ENCODE data around the gene RAB5A.
"Not testable (repeated sequence)": the region's sequence is repeated elsewhere in the genome, so short reads cannot be mapped to it uniquely, and the experiment has no call there.

RAB5A gene, protein sequence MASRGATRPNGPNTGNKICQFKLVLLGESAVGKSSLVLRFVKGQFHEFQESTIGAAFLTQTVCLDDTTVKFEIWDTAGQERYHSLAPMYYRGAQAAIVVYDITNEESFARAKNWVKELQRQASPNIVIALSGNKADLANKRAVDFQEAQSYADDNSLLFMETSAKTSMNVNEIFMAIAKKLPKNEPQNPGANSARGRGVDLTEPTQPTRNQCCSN

DNA sequence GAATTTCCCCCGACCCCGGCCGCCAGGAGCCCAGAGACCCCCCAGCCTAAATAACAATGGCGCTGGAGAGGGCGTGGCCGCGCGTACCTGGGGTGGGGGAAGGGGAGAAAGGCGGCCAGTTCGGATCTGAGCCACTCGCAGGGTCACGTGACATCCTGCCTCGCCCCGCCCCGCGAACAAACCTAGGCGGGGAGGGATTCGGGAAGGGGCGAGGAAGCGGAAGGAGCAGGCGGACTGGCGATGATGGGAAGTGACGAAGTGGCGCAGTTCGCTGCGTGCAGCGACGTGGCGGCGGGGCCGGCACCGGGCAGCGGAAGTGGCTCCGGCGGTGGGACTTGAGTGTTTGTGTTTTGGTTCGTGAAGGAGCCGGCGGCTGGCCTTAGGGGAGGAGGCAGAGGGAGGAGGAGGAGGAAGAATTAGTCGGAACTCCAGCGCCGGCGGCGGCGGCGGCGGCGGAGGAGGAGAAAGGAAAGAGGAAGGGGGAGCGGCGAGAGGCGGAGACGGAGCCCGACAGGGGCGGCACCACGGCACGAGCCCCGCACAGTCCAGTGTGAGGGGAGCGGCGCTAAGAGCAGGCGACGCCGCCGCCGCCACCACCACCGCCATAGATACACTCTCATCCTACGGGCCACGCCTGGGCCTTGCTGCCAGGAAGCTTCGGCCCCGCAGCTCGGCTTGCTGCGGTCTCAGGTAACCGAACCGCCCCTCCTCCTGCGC, at the start of gene RAB5A:
TSS of gene RAB5A (plus strand) at position 266 of the 717 bp plus-strand sequence. CDS start 3,802 bp downstream, outside the sequence.
- peak; percentile 94 to 97 for DNase-seq

DNA sequence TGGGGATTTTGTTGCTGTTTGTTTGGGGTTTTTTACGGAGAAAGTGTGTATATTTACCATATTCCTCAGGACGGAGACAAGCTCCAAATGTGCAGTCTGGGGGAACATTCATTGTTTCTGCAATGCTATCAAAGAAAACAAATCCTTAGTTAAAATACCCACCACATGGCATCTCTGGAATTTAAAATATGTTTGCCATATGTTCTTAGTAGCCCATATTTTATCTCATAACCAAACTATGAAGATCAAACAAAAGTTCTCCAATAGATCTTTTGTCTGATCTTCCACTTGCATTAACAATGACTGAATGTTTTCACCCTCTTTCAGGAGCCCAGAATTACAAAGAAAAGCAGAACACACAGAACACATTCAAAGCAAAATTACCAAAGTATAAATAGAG, 48.2 kb upstream of the RAB5A start:
- no peak for DNase-seq

DNA sequence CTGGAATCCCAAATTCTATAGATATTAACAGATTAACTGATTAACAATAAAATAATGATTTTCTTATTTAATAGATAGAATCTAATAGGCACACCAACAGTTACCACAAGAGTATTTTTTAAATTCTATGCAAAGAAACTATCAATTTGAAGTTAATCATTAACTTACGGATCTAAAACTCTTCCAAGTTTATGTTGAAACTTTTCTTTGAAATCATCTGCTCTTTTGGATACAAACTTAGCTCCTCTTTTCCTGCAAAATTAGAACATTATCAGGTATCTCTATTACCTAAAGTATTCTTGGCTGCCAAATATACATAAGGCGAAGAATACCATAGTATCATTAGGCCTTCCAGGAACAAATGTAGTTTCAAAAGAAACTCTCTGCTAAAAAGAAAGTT, 47.6 kb upstream of the RAB5A start:
- no peak for DNase-seq

DNA sequence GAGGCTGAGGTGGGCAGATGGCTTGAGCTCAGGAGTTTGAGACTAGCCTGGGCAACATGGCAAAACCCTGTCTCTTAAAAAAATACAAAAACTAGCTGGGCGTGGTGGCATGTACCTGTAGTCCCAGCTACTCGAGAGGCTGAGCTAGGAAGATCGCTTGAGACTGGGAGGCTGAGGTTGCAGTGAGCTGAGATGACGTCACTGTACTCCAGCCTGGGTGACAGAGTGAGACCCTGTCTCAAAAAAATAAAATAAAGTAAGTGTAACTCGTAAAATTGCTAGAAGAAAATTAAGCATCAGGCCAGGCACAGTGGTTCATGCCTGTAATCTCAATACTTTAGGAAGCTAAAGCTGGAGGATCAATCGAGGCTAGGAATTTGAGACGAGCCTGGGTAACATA, 47.1 kb upstream of the RAB5A start:
- not testable (repeated sequence) for DNase-seq

DNA sequence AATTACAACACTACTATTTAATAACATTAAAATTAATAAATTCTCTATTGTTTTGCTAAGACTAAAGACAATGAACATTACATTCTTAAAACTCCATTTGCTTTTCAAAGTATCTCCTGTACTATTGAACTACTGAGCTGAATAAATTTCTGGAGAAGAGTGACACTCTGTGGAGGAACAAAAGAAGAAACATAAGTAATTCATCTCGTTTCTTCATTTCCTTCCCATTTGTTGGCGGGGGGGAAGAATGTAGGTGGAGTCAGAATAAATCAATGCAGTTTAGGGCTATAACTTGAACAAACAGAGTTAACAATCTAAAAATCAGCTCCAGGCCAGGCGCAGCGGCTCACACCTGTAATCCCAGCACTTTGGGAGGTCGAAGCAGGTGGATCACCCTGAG, 45.6 kb upstream of the RAB5A start:
- DNase-seq = no peak

DNA sequence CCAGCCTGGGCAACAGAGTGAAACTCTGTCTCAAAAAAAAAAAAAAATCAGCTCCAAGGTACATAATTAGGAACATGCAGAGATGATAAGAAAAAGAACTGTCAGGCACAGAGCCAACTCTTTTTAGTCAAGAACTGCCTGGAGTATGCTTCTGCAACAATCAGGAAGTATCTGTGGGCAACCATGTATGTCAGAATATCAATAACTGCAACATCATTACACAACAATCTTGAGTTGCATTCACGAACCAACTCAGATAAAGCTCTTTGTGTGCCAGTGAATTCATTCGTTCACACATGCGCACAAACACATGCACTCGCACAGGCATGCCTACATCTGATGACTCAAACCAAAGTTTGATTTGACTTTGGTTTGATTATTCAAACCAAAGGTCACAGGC, 45.0 kb upstream of the RAB5A start:
- DNase-seq = no peak

DNA sequence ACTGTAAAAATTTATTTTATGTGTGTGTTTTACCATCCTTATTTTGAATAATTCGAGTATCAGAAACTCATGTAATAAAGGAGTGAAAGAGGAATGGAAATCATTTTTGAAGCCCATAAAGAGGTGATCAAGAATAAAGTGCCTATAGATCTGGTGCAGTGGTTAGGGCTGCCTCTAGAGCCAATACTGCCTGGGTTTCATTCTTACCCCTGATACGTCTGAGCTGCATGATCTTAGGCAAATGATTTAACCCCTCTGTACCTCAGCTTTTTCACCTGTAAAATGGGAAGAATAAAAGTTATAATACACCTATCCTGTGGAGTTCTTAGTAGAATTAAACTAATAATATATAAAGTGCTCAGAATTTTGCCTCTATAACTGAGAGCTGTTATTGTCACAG, 43.2 kb upstream of the RAB5A start:
- DNase-seq = no peak

DNA sequence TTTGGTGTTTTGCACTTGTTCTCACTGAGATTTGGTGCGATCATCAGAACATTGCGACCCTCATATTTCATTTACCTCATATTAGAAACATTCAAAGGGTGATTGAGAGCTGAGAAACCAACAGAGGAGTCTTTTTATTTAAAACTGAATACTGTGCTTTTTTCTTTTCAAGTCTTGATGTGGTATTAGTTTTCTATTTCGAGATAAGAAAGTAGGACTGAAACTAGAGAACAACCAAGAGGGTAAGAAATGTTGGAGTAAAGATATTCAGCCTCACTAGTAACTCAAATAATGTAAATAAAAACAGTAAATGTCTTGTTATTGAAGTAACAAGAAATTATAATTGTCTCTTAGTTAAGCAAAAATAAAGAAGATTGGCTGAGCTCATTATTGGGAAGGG, 39.4 kb upstream of the RAB5A start:
- DNase-seq = no peak

DNA sequence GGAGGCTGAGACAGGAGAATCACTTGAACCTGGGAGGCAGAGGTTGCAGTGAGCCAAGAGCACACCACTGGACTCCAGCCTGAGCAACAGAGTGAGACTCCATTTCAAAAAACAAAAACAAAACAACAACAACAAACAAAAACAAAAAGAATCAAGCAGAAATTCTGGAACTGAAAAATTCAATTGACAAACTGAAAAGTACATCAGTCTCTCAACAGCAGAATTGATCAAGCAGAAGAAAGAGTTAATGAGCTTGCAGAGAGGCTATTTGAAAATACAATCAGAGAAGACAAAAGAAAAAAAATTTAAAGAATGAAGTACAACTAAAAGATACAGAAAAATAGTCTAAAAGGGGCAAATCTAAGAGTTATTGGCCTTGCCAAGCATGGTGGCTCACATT, 35.4 kb upstream of the RAB5A start:
- no peak for DNase-seq

DNA sequence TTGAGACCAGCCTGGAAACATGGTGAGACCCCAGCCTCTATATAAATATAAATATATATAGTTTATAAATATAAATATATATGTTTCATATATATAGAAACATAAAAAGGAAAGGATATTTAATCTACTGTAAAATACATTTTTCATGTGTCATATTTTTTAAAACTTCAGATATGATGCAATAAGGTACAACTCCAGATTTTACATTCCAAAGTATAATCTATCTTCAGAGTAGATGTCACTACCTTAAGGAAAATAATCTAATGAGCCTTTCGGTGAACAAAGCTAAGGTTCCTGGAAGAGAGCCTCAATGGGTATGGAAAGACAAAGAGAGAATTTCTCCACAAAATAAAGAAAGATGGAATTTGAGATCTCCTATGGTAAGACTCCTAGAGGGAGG, 29.7 kb upstream of the RAB5A start:
- DNase-seq = no peak

DNA sequence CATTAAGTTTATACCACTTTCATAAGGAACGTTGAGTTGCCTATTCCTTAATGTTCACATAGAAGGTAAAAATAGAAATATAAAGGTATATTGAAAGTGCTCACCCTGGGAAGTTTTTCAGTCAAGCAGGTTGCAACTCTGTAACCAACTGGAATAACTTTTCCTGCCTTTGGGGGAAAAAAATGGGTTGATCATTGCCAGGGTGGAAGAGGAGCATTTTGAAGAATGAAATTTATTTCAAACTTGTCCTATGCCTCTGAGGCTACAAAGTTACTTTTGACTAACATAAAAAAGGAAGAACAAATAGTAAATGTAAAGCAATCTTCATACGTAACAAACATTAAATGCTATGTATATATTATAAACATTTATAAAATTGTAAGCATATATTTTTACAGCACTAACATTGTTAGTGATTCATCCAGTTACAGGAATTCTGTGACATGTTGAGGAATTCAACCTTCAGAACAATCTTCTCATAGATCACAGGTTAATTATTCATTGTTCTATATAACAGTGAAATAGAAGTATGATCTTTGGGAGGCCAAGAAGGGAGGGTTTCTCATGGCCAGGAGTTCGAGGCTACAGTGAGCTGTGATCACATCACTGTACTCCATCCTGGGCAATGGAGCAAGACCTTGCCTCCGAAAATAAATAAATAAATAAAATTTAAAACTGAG, 26.4 kb upstream of the RAB5A start:
- no peak for DNase-seq

DNA sequence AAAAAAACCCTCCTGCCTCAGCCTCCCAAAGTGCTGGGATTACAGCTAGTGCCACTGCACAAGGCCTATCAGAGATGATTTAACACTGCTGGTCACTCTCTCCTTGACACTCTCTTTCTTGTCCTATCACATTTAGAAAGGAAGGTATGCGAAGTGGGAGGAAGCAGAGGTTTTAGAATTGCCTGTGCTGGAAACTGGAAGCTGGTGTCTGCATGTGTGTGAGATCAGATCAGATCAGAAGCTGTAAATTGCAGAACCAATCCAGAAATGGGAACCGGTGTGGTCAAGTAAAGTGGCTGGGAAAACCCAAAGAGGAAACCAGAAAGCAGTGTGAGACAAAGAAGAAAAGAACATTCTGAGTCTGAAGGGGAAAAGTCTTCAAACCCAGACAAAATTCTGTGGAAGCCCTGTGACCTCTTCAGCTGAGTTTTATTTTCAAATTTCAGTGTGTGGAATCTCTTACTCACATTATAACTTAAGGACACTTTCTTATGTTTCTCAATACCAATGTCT, 15.7 kb upstream of the RAB5A start:
- no peak for DNase-seq

DNA sequence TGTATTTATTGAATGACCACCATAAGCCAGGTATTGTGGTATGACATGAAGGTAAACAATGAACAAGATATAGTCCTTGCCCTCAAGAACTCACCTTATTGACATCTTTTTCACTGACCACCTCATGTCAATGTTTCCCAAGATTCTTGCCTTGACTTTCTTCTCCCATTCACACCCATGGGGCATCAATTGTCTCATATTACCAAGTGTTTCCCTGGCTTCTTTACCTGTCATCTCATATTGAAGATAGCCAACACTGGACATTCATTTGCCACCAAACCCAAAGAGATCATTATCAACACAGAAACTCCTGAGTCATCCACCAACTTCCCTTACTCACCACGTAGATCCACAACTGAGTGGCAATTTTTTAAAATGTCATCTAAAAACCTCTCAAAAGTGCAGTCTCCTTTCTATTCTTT, 15.1 kb upstream of the RAB5A start:
- DNase-seq = no peak

DNA sequence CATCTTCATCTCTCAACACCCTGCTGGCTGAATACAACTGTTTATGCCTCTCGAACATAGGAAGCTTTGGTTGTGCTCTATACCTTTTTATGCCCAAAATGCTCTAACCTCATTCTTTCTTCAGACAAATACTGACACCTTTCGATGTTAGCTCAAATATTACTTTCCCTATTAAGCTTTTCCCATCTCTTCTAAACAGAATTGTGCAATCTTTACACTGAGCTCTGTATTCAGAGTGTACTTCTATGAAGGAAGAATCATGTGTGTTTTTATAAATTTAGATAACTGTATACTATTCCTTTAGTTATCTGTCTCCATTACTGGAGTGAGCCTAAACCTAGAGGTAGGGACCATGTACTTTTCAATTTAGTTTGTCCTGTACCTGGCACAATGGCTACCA, 14.5 kb upstream of the RAB5A start:
- DNase-seq = no peak

DNA sequence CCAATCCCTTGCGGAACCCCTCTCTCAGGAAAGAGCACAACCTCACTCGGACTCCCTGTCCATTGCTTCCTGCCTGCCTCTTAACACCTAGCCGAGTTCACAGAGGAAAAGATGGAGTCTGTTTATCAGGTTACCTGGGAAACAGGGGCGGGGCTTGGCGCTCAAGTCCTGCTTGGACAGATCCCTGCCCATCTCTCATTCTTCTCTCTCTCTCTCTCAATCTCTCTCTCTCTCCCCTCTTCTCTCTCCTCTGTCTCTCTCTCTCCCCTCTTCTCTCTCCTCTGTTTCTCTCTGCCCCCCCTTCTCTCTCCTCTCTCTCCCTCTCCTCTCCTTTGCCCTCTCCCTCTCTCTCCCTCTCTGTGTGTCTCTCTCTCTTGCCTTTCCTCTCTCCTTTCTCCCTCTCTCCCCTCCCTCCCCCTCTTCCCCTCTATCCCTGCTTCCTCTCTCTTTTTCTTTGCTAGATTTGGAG, 12.8 kb upstream of the RAB5A start, which contains the start of gene EFHB:
TSS of gene EFHB (minus strand) at position 120 of the 469 bp plus-strand sequence. CDS start 199 bp downstream, outside the sequence.
- no peak for DNase-seq

DNA sequence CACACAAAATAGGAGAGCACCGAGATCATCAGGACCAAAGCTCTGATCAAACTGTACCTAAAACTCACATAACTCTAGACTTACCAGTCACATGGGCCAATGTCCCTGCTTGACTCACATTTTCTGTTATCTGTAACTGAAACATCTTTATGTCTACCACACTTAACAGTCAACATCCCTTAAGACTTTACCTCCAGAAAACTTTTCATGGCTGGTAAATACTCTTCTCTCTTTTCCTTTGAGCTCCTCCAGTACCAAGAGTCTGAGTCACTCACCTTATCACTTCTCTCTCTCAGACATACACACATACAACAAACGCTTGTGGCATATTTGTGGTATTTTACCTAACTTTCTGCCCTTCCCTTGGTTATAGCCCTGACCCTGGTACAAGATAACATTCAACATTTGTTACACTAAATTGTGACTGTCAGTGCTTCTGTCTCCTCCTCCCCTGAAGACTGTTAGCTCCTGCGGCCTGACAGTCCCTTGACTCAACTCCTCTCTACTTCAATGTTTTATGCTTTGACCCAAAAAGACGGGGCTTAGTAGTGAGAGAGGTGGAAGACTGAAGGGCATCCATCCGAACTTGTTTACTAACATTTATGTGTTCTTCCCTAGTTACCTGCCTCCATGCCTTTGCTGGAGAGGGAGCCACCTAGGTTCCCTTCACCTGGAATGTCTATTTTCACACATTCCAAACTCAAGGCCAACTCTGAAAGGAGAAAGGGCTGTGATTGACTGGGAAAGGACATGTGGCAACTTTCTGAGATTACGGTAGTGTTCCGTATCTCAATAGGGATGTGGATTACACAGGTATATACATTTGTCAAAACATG, 9.2 kb upstream of the RAB5A start:
- no peak for DNase-seq

DNA sequence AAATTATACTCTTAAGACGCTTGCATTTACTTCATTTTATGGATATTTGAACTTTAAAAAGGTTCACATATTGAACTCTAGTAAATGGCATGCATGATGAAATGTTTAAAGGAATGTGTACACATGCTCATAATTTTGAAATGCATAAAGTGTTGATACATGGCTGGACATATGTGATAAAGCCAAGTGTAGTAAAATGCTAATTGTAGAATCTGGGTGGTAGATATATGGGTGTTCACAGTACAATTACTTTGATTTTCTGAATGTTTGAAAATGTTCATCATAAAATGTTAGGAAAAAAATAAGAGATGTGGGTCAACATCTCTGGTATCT, 8.6 kb upstream of the RAB5A start:
- no peak for DNase-seq

DNA sequence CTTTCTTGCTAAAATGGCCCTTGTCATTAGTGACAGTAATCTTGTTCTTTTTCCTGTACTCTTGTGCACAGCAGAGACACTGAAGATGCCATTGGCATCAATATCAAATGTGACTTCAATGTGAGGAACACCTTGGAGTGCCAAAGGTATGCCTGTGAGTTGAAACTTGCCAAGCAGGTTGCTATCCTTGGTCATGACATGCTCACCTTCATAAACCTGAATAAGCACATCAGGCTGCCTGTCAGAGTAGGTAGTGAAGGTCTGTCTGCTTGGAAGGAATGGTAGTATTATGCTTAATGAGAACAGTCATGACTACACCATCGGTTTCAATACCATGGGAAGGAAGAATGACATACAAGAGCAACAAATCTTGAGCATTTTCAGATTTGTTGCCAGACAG, 6.3 kb upstream of the RAB5A start:
- no peak for DNase-seq

DNA sequence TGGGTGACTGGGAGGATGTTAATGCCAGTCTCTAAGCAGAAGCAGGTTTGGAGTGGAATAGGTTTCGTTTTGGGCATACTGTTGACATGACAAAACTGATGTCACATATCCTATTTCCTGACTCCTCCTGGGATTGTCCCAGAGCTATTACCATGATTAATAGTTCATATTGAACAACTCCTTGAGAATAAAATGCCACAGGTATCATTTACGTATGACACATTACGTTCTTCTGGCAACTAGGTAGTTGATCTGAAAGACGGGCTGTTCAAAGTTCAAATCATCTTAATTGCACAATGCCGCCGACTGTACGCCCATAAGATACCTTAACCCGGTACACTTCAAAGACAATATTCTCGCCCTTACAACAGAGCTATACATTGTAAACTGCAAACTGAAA, 1.4 kb upstream of the RAB5A start:
- DNase-seq = no peak

DNA sequence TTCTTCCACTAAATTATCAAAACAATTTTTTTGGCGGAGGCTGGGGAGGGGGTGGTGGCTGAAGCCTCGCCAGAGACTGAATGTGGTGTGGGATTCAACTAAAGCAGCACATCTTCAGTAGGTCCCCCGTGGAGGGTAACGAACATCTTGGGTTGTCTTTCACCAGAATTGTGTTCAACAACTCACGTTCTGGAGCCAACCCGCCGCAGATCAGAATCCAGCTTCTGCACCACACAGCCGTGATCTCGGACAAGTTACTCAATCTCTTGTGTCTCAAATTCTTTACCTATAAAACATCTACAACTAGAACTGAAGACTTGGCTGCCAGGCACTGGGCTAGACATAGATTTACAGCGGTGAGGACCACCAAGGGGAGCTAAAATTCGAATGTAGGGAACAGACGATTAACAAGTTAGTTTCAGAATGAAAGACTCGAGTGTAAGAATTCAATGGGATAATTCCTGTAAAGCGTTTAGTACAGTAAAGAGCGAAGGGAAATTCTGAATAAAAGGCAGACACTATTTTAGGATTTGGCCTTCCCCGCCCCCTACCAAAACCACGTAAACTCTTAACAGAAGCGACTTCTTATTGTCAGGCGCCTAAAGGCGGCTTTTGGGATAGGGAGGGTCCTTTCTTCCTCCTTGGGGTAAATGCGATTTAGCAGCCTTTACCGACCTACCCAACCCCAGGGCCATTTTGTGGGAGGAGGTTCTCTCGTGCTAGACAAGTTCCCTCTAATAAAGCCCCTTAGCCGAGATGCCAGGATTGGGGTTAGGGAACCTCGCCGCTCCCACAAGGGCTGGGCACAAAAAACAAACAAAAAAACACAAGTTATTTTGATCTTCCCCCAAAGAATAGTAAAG, 697 bp upstream of the RAB5A start:
- DNase-seq = no peak

DNA sequence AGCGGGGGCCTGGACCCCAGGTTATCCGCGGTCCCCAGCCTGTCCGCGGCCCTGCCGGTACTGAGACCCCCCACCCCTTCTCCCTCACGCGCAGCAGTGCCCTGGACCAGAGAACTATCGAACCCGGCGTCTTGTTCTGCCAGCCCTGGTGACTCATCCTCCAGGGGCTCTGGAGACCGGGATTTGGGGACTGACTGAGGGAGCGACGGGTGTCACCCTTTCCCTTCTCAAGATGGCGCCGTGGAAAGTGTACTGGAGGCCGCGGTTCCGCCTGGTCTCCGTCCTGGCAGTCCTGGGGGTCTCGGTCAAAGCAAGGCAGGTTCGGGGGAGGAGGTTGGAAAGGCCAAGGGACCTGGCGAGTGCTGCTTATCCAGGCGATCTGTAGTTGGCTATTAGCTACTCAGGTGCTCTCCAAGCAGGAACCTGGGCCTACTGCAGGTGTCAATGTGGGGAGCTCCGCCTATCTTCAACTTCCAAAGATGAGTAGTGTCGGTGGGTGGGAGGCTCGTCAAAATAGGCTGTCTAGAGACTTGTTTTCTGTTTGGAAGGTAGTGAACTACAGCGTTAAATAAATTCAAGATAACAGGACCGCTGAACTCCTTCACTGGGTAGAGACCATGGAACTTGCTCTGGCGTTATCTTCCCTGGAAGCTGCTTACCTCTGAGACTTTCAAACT, 790 bp downstream of the RAB5A start:
- DNase-seq = peak; percentile 34 to 60
